ENCODE data around the gene BPIFB3.

DNA sequence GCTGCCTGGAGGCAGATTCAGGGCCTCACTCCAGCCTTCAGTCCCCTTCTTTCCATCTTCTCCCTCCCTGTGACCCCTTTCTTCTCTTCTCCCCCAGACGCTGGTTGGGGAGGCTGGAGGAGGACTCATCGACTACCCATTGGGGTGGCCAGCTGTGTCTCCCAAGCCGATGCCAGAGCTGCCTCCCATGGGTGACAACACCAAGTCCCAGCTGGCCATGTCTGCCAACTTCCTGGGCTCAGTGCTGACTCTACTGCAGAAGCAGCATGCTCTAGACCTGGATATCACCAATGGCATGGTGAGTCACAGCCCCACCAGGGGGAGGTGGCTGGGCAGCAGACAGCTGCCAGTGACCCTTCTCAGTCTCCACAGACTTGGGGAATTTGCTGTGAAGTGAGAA is 38.7 kb downstream of the BPIFB3 start:
- TF ChIP-seq EP300 (IDR thresholded peaks at IDR 0.05) (no peak), CTCF (IDR thresholded peaks at IDR 0.05) (no peak), POLR2A (IDR thresholded peaks at IDR 0.05) (no peak), POLR2AphosphoS5 (IDR thresholded peaks at IDR 0.05) (no peak)

Data from suprapubic skin (tissue), 4 donors.